Activated B cell treated with CpG ODN at 0.5 μM for 24 hours (primary cell): ENCODE results near the gene SYNE2. TPM values are rescaled to one million over a fixed set of nuclear protein-coding genes. Genes with fewer than 3 reads are reported as not detected.

Experiments
- ATAC-seq: fragments of 200-7000 bp; cut with Tn5 transposase; one replicate; pipeline ENCODE4 v1.10.0; 2021; ENCODE audit warnings: low read depth, mild to moderate bottlenecking, moderate library complexity
- CTCF ChIA-PET: fragments of 350-600 bp; sonication (Branson Sonifier 250); formaldehyde crosslinking; loops from one replicate; lab custom pipeline; 2021; ENCODE audit warnings: antibody characterized with exemption; lab: Charles Lee
- POLR2A ChIA-PET: fragments of 350-600 bp; sonication (Branson Sonifier 250); formaldehyde crosslinking; loops from one replicate; lab custom pipeline; 2021; ENCODE audit warnings: antibody characterized with exemption; lab: Charles Lee
- DNase-seq: peaks from one replicate; pipeline ENCODE4 v3.0.0; 2022
- H3K27ac Mint-ChIP-seq: one replicate; pipeline ENCODE4 v1.8.0; 2020; ENCODE audit warnings: mixed read lengths
- H3K27me3 Mint-ChIP-seq: one replicate; pipeline ENCODE4 v1.8.0; 2021; ENCODE audit warnings: mixed read lengths
- H3K36me3 Mint-ChIP-seq: one replicate; pipeline ENCODE4 v1.8.0; 2021; ENCODE audit warnings: low read depth, mixed read lengths
- H3K4me1 Mint-ChIP-seq: one replicate; pipeline ENCODE4 v1.8.0; 2021; ENCODE audit warnings: mixed read lengths
- H3K4me3 Mint-ChIP-seq: one replicate; pipeline ENCODE4 v1.8.0; 2020; ENCODE audit warnings: mild to moderate bottlenecking, mixed read lengths
- H3K9me3 Mint-ChIP-seq: one replicate; pipeline ENCODE4 v1.8.0; 2020; ENCODE audit warnings: mixed read lengths
- CTCF ChIP-seq: fragments of 200-600 bp; IDR thresholded peaks from one replicate; pipeline ENCODE4 v1.8.0; 2022; ENCODE audit warnings: antibody characterized with exemption, mild to moderate bottlenecking
- intact Hi-C: fragments of 100-400 bp; cut with micrococcal nuclease; formaldehyde crosslinking; loops from one replicate; pipeline ENCODE4 v1.15.1; 2024
- total RNA-seq: library from RNA; stranded (reverse); gene quantifications from 2 replicates; pipeline ENCODE4 v1.2.3, GENCODE V29; 2022

Gene SYNE2
- total RNA-seq, 1 donor from 2014 or later, result 40.1 TPM

GRCh38 chr14:64218344-64219240, 365.8 kb downstream of the SYNE2 start:
- H3K4me3 Mint-ChIP-seq, result peak overlapping the region; percentile 63
- H3K4me1 Mint-ChIP-seq, result peaks cover 72% of the 10 kb centered on the region
- H3K9me3 Mint-ChIP-seq, result no peaks in the 10 kb centered on the region
- intact Hi-C loops, result loop anchor here (1.0 kb wide), 1 partner anchor 9 kb away; no protein-coding TSS in a partner anchor
- H3K36me3 Mint-ChIP-seq, result peaks cover 65% of the 10 kb centered on the region
- ChIA-PET POLR2A (interaction anchor here (0.6 to 3.9 kb wide), 10 partner anchors 9 to 75 kb away, joined by 3 to 49 read pairs (median 3); partner anchors contain the start of gene ESR2), CTCF (interaction anchor here (0.8 to 1.7 kb wide), 5 partner anchors 17 to 85 kb away, joined by 3 to 6 read pairs (median 3); partner anchors contain the start of gene ESR2)
- no peaks in the 10 kb centered on the region for H3K27me3 Mint-ChIP-seq
- DNase-seq (no peak), ATAC-seq (peak; percentile 19)
- H3K27ac Mint-ChIP-seq, result peak overlapping the region; percentile 78
- no peak for TF ChIP-seq CTCF

GRCh38 chr14:64220056-64220455, 367.3 kb downstream of the SYNE2 start:
- no peak for TF ChIP-seq CTCF
- Mint-ChIP-seq H3K4me1 (peaks cover 73% of the 10 kb centered on the region), H3K9me3 (no peaks in the 10 kb centered on the region), H3K27me3 (no peaks in the 10 kb centered on the region), H3K36me3 (peaks cover 75% of the 10 kb centered on the region), H3K4me3 (peak overlapping the region; percentile 19), H3K27ac (no peak overlapping the region)
- intact Hi-C loops, result loop anchor here (1.0 kb wide), 1 partner anchor 74 kb away; the partner anchor contains the start of gene ESR2
- ATAC-seq, result no peak
- ChIA-PET POLR2A (interaction anchor here (1.6 to 7.2 kb wide), 2 partner anchors 12 to 15 kb away, joined by 4 to 51 read pairs; no protein-coding TSS in a partner anchor), CTCF (interaction anchor here (1.8 kb wide), 1 partner anchor 75 kb away, joined by 9 read pairs; the partner anchor contains the start of gene ESR2)
- no peak for DNase-seq

- peak; percentile 40 for ATAC-seq
- H3K36me3 Mint-ChIP-seq, result peaks cover 74% of the 10 kb centered on the region
- no peaks in the 10 kb centered on the region for H3K27me3 Mint-ChIP-seq
- ChIA-PET CTCF (interaction anchor here (1.8 kb wide), 1 partner anchor 74 kb away, joined by 9 read pairs; the partner anchor contains the start of gene ESR2), POLR2A (interaction anchor here (1.2 to 7.2 kb wide), 3 partner anchors 12 to 25 kb away, joined by 6 to 51 read pairs (median 7); no protein-coding TSS in a partner anchor)
- intact Hi-C loops, result loop anchor here (1.0 kb wide), 1 partner anchor 74 kb away; the partner anchor contains the start of gene ESR2
- H3K9me3 Mint-ChIP-seq, result no peaks in the 10 kb centered on the region
- H3K27ac Mint-ChIP-seq, result peak overlapping the region; percentile 18
- DNase-seq, result no peak
- no peak for TF ChIP-seq CTCF
- peak overlapping the region; percentile 19 for H3K4me3 Mint-ChIP-seq
- H3K4me1 Mint-ChIP-seq, result peaks cover 73% of the 10 kb centered on the region
These were observed 367.7 kb downstream of the SYNE2 start for GRCh38 chr14:64220466-64220865.

- no peak for TF ChIP-seq CTCF
- H3K4me3 Mint-ChIP-seq, result peak overlapping the region; percentile 57
- H3K4me1 Mint-ChIP-seq, result peaks cover 64% of the 10 kb centered on the region
- ATAC-seq, result peak; percentile 40
- POLR2A ChIA-PET, result interaction anchor here (1.0 to 7.2 kb wide), 4 partner anchors 11 to 73 kb away, joined by 3 to 51 read pairs (median 6); partner anchors contain the start of gene ESR2
- H3K9me3 Mint-ChIP-seq, result no peaks in the 10 kb centered on the region
- intact Hi-C loops, result loop anchor here (1.0 to 2.0 kb wide), 2 partner anchors 11 to 15 kb away; no protein-coding TSS in a partner anchor
- H3K27me3 Mint-ChIP-seq, result no peaks in the 10 kb centered on the region
- peak overlapping the region; percentile 79 for H3K27ac Mint-ChIP-seq
- DNase-seq, result no peak
- CTCF ChIA-PET, result interaction anchor here (1.8 to 2.1 kb wide), 2 partner anchors 10 to 73 kb away, joined by 5 to 9 read pairs; partner anchors contain the start of gene ESR2
- H3K36me3 Mint-ChIP-seq, result peaks cover 66% of the 10 kb centered on the region
These were observed 368.7 kb downstream of the SYNE2 start for GRCh38 chr14:64221391-64222003.
